ENCODE measurements around the gene HOXB3.

- no peak for TF ChIP-seq EZH2 (IDR thresholded peaks at IDR 0.05; ENCODE audit: borderline replicate concordance, low read depth, low read length, severe bottlenecking)
- TF ChIP-seq, protein P1, sequence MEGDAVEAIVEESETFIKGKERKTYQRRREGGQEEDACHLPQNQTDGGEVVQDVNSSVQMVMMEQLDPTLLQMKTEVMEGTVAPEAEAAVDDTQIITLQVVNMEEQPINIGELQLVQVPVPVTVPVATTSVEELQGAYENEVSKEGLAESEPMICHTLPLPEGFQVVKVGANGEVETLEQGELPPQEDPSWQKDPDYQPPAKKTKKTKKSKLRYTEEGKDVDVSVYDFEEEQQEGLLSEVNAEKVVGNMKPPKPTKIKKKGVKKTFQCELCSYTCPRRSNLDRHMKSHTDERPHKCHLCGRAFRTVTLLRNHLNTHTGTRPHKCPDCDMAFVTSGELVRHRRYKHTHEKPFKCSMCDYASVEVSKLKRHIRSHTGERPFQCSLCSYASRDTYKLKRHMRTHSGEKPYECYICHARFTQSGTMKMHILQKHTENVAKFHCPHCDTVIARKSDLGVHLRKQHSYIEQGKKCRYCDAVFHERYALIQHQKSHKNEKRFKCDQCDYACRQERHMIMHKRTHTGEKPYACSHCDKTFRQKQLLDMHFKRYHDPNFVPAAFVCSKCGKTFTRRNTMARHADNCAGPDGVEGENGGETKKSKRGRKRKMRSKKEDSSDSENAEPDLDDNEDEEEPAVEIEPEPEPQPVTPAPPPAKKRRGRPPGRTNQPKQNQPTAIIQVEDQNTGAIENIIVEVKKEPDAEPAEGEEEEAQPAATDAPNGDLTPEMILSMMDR (IDR thresholded peaks at IDR 0.05; ENCODE audit: borderline replicate concordance, extremely low read depth, low read length, poor library complexity, severe bottlenecking): no peak
These were observed 59.2 kb downstream of the HOXB3 start, which contains the start of gene HOXB1 for GRCh38 chr17:48530887-48531272.

All from DND-41 (cell line).